Fibroblast of lung (primary cell): ENCODE results near the gene NFATC3. TPM values are rescaled to one million over a fixed set of nuclear protein-coding genes. Genes with fewer than 3 reads are reported as not detected.

Experiments
- DNase-seq, 2 donors: peaks; one replicate each; pipeline versions ENCODE4 v3.0.0 to v3.0.0-alpha.2; 2010; ENCODE audit warnings: low read depth in 2 of 2
- H2AFZ ChIP-seq: 2 replicates; pipeline ENCODE4 v1.5.1; 2012; ENCODE audit warnings: low read length, control low read depth, inconsistent platforms
- H3K27ac ChIP-seq: 2 replicates; pipeline ENCODE4 v1.5.1; 2011; ENCODE audit warnings: low read length, control low read depth; ENCODE audit not compliant: insufficient read depth
- H3K27me3 ChIP-seq: 2 replicates; pipeline ENCODE4 v1.5.1; 2011; ENCODE audit warnings: mild to moderate bottlenecking, low read length; ENCODE audit not compliant: control insufficient read depth, insufficient read depth
- H3K36me3 ChIP-seq: 2 replicates; pipeline ENCODE4 v1.5.1; 2011; ENCODE audit warnings: low read length; ENCODE audit not compliant: control insufficient read depth, insufficient read depth
- H3K4me1 ChIP-seq: 2 replicates; pipeline ENCODE4 v1.5.1; 2011; ENCODE audit warnings: low read length; ENCODE audit not compliant: control insufficient read depth, insufficient read depth; ENCODE audit errors: extremely low read depth
- H3K4me2 ChIP-seq: 2 replicates; pipeline ENCODE4 v1.5.1; 2011; ENCODE audit warnings: low read length, control low read depth; ENCODE audit not compliant: insufficient read depth; ENCODE audit errors: extremely low read depth
- H3K4me3 ChIP-seq, 4 experiments: fragments of 200-600 bp in 1 of 4; sonication (generic) in 1 of 4; replicated peaks in 1 of 4; 2 replicates each; pipeline ENCODE4 v1.5.1; 2011 to 2016; ENCODE audit warnings: low read length in 4 of 4, low read depth in 3 of 4, mild to moderate bottlenecking in 3 of 4, control low read depth in 2 of 4, inconsistent platforms in 1 of 4, mixed read lengths in 1 of 4; ENCODE audit not compliant: insufficient read depth in 1 of 4; ENCODE audit errors: control extremely low read depth in 1 of 4
- H3K79me2 ChIP-seq: 2 replicates; pipeline ENCODE4 v1.5.1; 2012; ENCODE audit warnings: mild to moderate bottlenecking, low read length, inconsistent platforms; ENCODE audit not compliant: control insufficient read depth, insufficient read depth
- H3K9ac ChIP-seq: 2 replicates; pipeline ENCODE4 v1.5.1; 2011; ENCODE audit warnings: mild to moderate bottlenecking, low read length, control low read depth; ENCODE audit not compliant: insufficient read depth
- H3K9me3 ChIP-seq: 2 replicates; pipeline ENCODE4 v1.5.1; 2012; ENCODE audit warnings: low read depth, low read length; ENCODE audit not compliant: control insufficient read depth, insufficient read depth
- H4K20me1 ChIP-seq: 2 replicates; pipeline ENCODE4 v1.5.1; 2011; ENCODE audit warnings: low read length; ENCODE audit not compliant: control insufficient read depth, insufficient read depth; ENCODE audit errors: extremely low read depth
- EZH2 ChIP-seq: IDR thresholded peaks from 2 replicates; pipeline ENCODE4 v1.5.1; 2012; ENCODE audit warnings: low read length, control low read depth, mild to moderate bottlenecking; ENCODE audit errors: missing control alignments
- polyA plus RNA-seq, 2 donors: library from polyadenylated mRNA; depleted of rRNA in 1 of 2; stranded (reverse) in 1 of 2; unstranded in 1 of 2; fragments of >200 nt; gene quantifications; 2 replicates each; pipeline ENCODE4 v1.2.1, GENCODE V29; 2011 to 2012; ENCODE audit warnings: missing spikeins in 1 of 2
- total RNA-seq: library from RNA; depleted of rRNA; stranded (reverse); fragments of >200 nt; gene quantifications from 2 replicates; pipeline ENCODE4 v1.2.1, GENCODE V29; 2014
- TF ChIP-seq, protein P1 (sequence below), 2 donors: IDR thresholded peaks in 1 of 2; conservative IDR thresholded peaks in 1 of 2; 1 replicate in 1 of 2; 2 replicates in 1 of 2; pipeline ENCODE4 v1.5.1; 2011 to 2012; ENCODE audit warnings: low read length in 2 of 2, control low read depth in 1 of 2, inconsistent platforms in 1 of 2, low read depth in 1 of 2, mild to moderate bottlenecking in 1 of 2

NFATC3 gene
- total and polyA plus RNA-seq, 2 donors (not counting 1 experiment from before 2014, with no cell fraction given), result 9.6 to 10.6 TPM

DNA sequence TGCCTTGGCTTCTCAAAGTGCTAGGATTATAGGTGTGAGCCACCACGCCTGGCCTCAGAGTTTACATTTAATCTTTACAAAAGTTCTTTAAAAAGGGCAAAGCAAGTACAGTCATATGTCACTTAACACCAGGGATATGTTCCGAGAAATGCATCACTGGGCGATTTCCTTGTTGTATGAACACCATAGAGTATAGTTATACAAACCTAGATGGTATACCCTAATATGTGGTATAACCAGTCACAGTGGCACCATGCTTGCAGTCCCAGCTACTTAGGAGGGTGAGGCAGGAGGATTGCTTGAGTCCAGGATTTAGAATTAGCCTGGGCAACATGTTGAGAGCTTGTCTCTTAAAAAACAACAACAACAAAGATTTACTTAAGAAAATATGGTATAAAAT lies 51.3 kb downstream of the NFATC3 start:
- no peaks in the 10 kb centered on the region for H3K36me3 ChIP-seq
- no peak overlapping the region for H3K27ac ChIP-seq
- H4K20me1 ChIP-seq, result no peaks in the 10 kb centered on the region
- no peak for DNase-seq
- TF ChIP-seq EZH2, result no peak
- TF ChIP-seq, protein P1, sequence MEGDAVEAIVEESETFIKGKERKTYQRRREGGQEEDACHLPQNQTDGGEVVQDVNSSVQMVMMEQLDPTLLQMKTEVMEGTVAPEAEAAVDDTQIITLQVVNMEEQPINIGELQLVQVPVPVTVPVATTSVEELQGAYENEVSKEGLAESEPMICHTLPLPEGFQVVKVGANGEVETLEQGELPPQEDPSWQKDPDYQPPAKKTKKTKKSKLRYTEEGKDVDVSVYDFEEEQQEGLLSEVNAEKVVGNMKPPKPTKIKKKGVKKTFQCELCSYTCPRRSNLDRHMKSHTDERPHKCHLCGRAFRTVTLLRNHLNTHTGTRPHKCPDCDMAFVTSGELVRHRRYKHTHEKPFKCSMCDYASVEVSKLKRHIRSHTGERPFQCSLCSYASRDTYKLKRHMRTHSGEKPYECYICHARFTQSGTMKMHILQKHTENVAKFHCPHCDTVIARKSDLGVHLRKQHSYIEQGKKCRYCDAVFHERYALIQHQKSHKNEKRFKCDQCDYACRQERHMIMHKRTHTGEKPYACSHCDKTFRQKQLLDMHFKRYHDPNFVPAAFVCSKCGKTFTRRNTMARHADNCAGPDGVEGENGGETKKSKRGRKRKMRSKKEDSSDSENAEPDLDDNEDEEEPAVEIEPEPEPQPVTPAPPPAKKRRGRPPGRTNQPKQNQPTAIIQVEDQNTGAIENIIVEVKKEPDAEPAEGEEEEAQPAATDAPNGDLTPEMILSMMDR (conservative IDR thresholded peaks at IDR 0.05 in 1 of 2, IDR thresholded peaks at IDR 0.05 in 1 of 2; ENCODE audit: low read depth in 1 of 2, low read length in 2 of 2), result no peak
- H3K4me3 ChIP-seq, result no peak overlapping the region
- no peaks in the 10 kb centered on the region for H3K27me3 ChIP-seq
- no peaks in the 10 kb centered on the region for H3K4me1 ChIP-seq
- H3K79me2 ChIP-seq, result no peaks in the 10 kb centered on the region
- no peak overlapping the region for H2AFZ ChIP-seq
- no peak overlapping the region for H3K4me2 ChIP-seq
- no peak overlapping the region for H3K9ac ChIP-seq
- H3K9me3 ChIP-seq, result no peaks in the 10 kb centered on the region

DNA sequence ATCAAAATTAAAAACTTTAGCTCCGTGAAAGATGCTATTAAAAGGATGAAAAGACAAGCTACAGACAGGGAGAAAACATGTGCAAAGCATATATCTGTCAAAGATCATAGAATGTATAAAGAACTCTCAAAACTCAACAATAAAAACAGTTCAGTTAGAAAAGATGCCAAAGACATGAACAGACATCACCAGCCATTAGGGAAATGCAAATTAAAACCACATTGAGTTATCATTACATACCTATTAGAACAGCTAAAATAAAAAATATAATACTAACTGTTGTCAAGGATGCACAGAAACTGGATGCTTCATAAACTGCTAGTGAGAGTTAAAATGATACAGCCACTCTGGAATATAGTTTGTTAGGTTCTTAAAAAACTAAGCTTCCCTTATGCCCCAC lies 58.8 kb downstream of the NFATC3 start:
- no peaks in the 10 kb centered on the region for H4K20me1 ChIP-seq
- no peaks in the 10 kb centered on the region for H3K79me2 ChIP-seq
- H2AFZ ChIP-seq, result no peak overlapping the region
- H3K4me3 ChIP-seq, result no peak overlapping the region
- H3K9ac ChIP-seq, result no peak overlapping the region
- no peaks in the 10 kb centered on the region for H3K4me1 ChIP-seq
- no peak overlapping the region for H3K27ac ChIP-seq
- H3K36me3 ChIP-seq, result no peaks in the 10 kb centered on the region
- TF ChIP-seq, protein P1 (conservative IDR thresholded peaks at IDR 0.05 in 1 of 2, IDR thresholded peaks at IDR 0.05 in 1 of 2; ENCODE audit: low read depth in 1 of 2, low read length in 2 of 2), result no peak
- no peak for TF ChIP-seq EZH2
- no peak for DNase-seq
- no peak overlapping the region for H3K4me2 ChIP-seq
- no peaks in the 10 kb centered on the region for H3K9me3 ChIP-seq
- H3K27me3 ChIP-seq, result no peaks in the 10 kb centered on the region

DNA sequence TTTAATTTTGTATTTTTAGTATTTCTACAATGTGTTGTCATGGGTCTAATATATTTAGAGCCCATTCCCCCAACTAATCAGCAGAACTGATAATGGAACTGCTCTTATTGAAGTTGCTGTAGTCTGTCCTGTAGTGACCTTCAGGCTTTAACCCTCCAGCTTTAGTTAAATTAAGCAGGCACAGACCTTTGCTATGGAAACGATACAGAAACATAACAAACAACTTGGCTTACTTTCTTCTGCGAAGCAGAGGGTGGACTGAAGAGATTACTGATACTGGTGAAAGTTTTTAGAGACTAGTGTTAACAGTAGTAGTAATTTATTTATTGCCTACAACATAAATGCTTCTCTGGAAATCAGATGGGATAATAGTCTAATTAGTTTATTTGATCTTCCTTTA lies 61.4 kb downstream of the NFATC3 start:
- H3K4me2 ChIP-seq, result no peak overlapping the region
- H3K9ac ChIP-seq, result no peak overlapping the region

More for the DNA sequence above, 61.4 kb downstream of the NFATC3 start:
- Histone ChIP-seq H3K4me1 (no peaks in the 10 kb centered on the region), H4K20me1 (no peaks in the 10 kb centered on the region), H3K9me3 (no peaks in the 10 kb centered on the region), H3K36me3 (no peaks in the 10 kb centered on the region), H3K4me3 (no peak overlapping the region), H3K27me3 (no peaks in the 10 kb centered on the region), H3K27ac (no peak overlapping the region), H2AFZ (no peak overlapping the region), H3K79me2 (no peaks in the 10 kb centered on the region)
- DNase-seq, result peak; percentile 17 to 67
- TF ChIP-seq, protein P1 (conservative IDR thresholded peaks at IDR 0.05 in 1 of 2, IDR thresholded peaks at IDR 0.05 in 1 of 2; ENCODE audit: low read depth in 1 of 2, low read length in 2 of 2), result no peak
- TF ChIP-seq EZH2, result no peak
